HG03108 (cell line): ENCODE measurements around the gene TTLL9.

Experiments
- ATAC-seq: cut with Tn5 transposase; IDR thresholded peaks from one replicate; pipeline ENCODE4 v1.9.1; 2021; ENCODE audit warnings: moderate library complexity; ENCODE audit not compliant: unreplicated experiment

The TTLL9 gene

DNA sequence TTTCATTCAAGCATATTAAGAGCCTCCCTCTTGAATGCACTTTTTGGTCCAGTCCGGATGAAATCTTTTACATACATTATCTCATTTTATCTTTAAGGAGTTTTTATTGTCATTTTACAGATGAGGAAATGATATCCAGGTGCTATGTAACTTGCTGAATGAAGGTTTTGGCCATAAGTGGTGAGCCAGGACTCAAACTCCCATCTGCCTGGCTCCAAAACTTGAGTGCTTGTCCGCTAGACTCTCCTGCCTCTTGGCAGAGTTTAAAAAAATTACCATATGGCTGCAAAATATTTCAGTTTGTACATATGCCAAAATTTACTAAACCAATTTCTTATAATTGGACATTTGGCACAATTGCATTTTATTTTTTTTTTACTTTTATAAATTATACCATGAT, 69.2 kb downstream of the TTLL9 start:
- ATAC-seq = no peak

DNA sequence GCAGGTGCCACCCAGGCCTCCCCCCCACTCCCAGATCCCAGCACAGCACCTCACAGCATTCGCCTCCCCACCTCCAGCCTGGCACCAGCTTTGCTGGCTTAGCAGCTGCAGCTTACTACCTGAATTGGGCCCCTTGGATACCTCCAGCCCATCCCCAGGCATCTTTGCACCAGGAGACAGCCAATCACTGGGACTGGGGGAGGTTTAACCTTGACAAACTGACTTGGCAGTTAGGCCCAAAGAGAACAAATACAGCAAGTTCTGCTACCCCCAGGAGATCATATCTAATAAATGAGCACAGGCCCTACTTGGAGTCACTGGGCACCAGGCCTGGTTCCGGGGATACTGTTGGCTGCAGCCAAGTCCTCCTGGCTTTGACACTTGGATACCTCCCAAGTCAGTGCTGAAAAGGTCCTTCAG, 72.6 kb downstream of the TTLL9 start:
- ATAC-seq = no peak

DNA sequence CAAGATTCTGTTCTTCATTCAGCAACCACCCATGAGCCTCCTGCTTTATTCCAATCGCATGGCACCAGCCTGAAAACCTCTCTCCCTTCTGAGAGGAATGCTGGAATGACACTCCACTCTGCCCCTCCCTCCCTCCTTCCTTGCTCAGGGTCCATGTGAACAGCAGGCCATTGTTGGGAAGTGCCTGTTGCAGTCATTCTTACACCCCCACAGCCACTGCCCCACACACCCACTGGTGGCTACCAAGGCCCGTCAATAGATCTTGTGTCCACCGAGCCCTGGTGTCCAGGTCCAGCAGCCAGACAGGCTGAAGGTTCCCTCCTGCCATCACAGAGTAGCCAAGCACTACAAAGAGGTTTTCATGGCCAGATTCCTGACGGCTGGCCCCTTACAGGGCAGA, 74.9 kb downstream of the TTLL9 start:
- ATAC-seq = no peak

DNA sequence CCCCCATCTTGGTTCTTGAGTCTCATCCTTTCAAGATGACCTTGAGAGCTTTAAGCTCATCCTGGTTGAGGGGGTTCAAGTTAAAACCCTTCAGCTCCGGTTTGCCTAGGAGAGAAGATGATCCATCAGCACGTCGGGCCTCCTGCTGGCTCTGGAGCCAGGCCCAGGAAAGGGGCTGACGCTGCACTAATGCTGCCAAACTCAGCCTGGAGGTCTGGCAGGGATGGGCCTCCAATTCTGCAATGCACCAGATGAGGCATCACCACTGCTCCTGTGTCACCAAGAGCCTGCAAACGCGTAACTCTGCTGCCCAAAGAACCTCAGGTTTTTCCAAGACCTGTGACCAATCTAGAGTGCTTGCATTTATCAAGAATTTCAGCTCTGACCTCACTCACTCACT, 75.4 kb downstream of the TTLL9 start:
- ATAC-seq = no peak

DNA sequence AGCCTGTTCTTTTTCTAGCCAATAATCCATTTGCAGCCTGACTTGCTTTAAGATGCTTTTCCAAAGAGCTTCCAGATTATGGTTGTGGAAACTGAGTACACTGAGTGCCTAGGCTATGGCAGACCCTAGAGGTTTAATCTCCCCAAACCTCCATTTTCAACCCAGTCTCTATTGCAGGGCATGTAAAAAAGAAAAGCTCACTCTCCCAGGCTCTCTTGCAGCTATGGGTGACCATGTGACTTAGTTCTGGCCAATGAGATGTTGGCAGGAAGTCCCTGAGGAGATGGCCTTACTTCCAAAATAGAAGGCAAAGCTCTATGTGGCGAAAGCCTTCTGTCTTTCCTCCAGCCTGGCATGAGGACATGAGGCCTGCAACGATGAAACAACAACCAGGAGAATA, 77.6 kb downstream of the TTLL9 start:
- no peak for ATAC-seq

DNA sequence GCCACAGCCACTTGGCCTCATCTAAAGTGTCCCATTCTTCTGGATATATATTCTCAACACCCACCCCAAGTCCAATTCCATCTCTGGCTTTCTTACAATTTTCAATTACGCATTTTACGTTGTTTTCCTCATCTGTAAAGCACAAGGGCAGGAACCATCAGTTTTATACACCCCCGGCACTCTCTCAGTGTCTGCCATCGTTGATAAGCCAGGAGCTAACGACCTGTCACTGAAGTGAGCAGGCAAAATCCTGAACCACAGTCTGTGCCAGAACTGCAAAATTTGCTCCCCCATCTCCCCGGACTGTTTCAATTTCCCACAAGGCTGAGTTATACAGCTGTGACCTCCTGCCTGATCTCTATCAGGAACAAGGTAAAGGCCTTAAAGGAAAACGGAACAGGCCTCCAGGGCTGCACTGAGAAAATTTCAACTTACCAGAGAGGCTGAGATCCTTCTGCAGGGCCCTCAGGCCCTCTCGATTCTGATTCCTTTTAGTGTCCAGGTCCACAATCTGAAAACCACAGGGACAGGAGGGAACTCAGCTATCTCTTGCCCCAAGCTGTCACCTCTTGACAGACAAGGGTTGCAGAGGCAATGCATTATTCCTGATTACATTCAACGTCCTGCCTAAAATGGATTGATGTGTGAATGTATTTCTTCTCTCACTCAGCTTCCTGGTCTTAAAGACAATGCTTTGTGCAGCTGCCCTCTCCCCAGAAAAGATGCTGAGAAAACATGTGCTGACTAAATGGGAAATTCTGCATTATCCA, 79.6 kb downstream of the TTLL9 start:
- ATAC-seq = no peak

DNA sequence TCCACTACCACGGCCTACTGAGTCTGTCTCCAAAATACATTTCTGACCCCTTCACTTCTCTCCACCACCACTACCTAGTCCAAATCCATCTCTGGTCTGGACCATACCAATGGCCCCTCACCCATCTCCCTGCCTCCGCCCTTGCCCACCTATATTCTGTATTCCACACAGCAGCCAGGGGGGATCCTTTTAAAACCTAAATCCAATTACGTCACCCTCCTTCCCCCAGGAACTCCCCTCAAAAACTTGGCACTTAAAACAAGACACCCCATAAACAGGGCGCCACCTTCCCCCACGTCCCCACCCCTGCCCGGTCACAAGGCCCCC, 80.7 kb downstream of the TTLL9 start:
- no peak for ATAC-seq

DNA sequence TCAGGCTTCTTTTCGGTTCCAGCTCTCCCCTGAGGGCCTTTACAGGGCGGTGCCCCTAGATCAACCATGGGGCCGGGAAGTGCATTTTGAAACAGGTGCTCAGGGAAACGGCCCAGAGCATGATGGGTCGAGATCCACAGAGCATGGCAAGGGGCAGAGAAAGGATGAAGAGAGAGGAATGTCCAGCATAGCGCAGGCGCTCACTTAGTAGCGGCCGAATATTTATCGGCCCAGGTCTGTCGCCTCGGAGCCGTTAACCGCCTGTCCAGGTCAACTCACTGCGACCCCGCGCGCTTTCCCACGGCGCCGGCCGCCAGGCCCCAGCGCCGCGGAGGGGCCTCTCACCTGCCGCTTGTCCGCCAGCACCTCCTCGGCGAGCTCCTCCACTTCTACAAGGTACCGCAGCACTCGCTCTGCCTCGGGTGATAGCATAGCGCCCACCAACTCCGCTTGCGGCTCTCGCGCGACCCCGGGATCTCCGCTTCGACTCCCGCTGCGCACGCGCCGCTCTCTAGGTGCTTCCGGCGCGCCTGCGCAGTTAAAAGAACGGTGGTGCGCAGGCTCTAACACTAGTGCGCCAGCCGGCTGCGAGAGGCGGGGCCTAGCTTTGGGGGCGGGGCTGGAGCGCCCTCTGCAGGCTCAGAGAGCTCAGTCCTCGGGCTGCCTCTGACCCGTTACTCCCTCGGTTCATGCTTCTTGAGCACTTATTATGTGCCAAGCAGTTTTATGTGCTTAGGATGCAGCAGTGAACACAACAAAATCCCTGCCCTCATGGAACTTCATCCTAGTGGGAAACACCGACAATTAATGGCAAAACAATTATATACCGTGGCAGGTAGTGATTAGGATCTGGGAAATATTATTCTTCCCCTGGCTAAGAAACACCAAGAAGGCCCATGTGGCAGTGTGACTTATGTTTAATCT, 81.4 kb downstream of the TTLL9 start, which contains the start of gene PDRG1:
Gene PDRG1, minus strand, starts transcription at position 517 of the 924 bp plus-strand sequence. Its CDS starts 85 bp downstream, at position 432.
- peak; percentile 90 for ATAC-seq

DNA sequence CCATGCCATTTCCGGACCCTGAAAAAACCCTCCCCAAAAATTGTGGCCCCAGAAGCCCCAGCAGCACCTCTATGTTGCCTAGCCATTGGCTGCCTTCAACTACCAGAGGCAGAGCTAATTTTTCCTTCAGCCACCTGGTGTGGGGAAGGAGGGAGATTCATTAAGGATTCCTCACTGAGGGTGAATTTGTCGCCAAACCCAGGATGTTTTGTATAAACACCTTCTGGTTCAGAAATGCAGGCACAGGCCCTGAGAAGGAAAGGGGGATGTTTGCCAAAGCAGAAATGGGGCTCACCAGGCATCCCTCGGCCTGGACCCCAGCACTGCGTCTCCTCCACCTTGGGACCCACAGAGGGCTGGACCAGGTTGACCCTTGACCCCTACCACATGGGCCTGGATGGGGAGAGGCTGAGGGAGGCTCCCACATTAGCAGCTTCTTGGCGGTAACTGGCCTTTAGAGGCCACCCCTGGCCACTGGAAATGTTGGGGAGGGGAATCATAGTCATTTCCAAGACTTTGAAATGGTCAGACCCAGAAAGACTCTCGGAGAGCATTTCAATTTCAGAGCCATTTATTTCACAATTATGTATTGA, 83.2 kb downstream of the TTLL9 start:
- no peak for ATAC-seq

DNA sequence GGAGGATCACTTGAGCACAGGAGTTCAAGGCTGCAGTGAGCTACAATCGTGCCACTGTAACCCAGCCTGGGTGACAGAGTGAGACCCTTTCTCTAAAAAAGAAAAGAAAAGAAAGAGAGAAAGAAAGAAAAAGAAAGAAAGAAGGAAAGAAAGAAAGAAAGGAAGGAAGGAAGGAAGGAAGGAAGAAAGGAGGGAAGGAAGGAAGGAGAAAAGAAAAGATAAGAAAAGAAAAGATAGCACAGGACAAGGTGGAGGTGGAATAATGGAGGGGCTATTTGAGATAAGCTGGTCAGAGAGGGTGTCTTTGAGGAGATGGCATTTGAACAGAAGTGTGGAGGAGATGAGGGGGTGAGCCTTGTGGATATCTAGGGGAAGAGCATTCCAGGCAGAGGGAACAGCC, 84.1 kb downstream of the TTLL9 start:
- ATAC-seq = no peak

DNA sequence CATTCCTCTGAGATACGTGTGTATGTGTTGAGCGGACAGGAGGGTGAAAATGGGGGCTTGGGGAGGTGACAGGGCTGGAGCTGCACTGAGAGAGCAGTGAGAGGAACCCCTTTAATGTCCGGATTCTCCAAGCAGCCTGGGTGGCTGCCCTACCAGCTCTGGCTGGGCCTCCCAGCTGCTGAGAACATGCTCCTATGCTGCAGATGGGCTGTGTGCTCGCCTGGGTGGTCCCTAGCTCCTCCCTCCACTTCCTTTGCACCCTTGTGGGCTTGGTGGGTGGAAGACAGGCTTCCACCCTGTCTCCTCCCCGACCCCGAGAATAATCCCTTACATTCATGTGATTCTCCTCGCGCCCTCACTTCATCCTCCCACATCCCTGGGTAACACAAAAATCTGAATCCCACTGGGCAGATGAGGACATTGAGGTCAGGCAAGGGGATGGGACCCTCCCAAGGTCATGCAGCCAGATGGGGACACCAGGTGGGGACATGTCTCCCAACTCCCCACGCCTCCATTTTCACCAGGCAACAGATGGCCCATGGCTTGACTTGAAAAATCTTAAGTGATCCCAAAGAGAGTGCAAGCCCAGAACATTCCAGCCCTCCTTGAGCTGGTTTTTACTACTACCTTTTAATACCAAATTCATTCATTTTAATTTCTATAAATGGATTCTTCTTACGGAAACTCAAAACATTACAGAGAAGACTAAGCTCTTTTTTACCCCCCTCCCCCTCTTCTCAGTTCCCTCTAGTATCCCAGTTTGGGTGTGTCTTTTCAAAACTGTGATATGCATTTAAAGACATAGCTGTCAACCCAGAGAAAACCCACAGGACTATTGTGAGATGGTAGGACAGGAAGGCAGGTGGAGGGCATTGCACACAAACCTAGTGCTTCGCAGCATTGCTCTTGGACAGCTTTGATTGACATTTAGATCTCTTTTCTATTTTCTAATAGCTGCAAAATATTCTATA, 86.4 kb downstream of the TTLL9 start:
- no peak for ATAC-seq

DNA sequence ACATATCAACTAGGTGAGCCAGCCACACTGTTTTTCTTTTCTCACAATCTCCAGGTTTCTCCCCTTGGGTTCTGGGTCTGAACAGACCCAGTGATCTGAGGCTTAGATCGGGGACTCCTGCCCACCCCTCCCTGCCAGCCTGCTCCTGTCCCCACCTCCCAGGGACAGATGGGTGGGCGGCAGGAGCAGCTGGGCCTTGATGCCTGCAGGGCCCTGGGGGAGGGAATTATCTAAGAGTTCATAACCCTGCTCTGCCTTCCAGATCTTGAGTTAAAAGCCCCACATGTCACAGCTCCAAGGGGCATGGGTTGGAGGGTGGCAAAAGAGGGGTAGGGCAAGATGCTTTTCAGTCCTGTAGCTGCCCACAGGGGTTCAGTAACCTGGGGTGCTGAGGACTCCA, 92.3 kb downstream of the TTLL9 start:
- ATAC-seq = no peak

DNA sequence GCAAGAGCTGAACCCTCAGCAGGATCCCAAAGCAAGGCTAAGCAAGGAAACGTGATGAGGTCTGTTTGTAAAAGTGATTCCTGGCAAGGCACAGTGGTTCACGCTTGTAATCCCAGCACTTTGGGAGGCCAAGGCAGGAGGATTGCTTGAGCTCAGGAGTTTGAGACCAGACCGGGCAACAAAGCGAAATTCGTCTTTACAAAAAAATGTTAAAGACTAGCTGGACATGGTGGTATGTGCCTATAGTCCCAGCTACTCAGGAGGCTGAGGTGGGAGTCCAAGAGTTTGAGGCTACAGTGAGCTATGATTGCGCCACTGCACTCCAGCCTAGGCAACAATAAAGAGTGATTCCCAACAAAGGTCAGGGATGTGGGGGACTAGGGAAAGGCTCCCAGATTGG, 93.5 kb downstream of the TTLL9 start:
- ATAC-seq = no peak

DNA sequence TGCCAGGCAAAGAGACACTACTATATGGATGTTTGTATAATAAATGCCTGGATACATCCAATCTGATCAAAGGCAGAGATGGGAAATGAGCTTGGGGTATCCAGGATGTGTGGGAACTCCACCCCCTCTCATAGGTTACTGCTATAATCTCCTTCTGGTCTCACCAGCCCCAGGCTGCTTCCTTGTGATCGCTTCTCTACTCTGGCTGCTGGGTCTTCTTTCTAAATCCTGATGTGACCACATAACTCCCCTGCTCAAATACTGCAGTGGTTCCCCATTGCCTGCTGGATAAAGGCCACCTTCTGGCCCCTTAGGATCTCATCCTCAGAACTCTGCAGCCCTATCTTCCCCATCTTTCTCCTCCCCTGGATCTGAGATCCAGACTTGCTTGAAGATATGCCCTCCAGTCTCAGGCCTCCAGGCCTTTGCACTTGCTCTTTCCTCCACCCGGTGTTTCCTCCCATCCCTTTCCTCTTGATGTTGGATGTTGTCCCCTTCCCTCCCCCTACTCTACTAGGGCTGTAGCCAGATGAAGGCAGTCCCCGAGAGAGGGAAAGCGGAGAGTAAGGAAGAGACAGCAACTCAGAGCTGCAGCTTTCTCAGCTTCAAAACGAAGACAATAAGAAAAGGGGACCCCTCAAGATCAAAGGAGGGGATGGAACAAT, 96.7 kb downstream of the TTLL9 start:
- no peak for ATAC-seq

DNA sequence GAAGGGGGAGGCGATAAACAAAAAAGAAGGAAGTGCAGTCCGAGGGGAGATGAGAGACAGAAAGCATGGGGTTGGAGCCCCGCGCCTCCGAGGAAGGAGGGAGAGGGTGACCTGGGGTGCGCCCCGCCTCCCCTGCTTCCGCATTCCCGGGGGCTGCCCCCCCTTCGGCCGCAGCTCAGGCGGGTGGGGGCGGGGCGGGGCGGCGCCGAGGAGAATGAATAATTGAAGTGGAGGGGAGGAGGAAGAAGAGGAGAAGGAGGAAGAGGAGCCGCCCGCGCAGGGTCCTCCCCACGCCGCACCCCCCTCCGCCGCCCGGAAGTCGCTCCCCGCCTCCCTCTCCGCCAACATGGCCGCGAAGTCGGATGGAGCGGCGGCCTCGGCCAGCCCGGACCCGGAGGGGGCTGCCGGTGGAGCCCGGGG, 97.4 kb downstream of the TTLL9 start, which contains the start of gene XKR7:
Gene XKR7, plus strand, starts transcription at position 322 of the 420 bp plus-strand sequence. Its CDS starts 25 bp downstream, at position 347.
- no peak for ATAC-seq

DNA sequence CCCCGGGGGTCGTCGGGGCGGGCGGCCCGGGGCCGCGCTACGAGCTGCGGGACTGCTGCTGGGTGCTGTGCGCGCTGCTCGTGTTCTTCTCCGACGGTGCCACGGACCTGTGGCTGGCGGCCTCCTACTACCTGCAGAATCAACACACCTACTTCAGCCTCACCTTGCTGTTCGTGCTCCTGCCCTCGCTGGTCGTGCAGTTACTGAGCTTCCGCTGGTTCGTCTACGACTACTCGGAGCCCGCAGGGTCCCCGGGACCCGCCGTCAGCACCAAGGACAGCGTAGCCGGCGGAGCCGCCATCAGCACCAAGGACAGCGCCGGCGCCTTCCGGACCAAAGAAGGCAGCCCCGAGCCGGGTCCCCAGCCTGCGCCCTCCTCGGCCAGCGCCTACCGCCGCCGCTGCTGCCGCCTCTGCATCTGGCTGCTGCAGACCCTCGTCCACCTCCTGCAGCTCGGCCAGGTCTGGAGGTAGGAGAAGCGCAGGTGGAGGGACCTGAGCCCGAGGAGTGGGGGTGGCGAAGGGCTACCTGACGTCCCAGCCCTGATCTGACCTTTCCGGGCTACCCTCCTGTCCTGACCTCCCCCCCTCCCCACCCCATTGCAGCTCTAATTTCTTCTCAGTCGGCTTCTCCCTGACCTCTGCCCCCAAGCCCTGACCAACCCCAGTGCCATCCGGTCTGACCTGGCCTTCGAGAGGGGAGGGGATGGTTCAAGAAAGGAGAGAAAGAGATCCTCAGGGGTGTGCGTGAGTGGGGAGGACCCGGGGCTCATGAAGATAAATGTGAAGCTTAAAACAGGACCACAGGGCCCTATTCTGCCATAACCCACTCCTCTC, 98.1 kb downstream of the TTLL9 start:
- no peak for ATAC-seq

DNA sequence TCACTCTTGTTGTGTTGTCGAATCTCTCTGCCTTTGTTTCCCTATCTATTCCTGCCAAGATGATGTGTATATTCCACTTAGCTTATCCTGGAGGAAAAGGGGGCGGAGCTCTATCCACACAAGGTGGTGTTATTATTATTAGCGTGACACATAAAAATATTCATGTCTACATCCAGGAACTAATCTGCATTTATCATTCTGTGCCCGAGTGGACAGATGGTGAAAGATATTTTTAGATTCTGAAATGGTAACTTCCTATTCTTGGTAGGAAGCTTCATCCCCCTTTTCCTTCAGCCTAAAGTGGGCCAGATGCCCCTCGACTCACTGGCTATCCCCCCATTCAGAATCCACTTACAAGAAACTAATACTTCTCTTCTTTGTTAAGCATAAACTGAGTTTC, 99.6 kb downstream of the TTLL9 start:
- no peak for ATAC-seq

DNA sequence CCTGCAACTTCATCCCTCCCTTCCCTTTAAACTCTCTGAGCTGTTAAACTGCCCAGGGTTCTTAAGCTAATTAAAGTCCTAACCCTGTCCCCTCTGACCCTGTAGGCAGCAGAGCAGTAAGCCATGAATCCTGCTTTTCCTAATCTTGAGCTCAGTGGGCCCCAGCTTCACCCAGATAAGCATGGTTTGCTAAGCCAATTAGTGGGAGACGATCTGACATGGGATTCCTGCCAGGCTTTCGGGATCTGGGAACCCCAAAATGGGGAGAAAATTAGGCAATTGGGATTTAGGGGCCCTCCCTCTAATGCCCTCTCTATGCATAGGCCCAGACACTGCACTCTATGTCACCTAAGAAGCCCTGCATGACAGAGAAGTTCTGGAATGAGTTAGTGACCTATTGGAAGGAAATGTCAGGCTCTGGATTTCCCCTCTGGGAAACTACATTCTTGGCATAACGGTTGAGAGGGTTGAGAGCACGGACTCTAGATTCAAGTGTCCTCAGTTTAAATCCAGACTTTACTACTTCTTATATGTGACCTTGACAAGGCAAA, 102.1 kb downstream of the TTLL9 start:
- no peak for ATAC-seq

DNA sequence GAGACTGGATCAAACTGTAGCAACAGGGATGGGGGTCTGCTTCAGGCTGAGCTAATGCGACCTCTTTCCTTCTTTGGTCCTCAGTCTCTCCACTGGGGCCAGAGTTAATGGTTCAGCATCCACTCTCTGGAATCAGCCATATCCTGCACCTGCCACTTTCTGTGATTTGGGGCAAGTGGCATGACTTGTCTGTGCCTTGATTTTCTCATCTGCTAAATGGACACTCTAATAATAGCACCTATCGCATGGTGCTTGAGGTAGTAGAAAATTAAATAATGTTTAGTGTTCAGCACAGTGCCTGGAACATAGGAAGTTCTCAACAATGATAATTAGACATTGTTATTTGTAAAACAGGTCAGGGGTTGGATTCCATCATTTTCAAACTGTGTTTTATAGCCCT, 103.9 kb downstream of the TTLL9 start:
- no peak for ATAC-seq
